Mucosa of descending colon (tissue), 3 donors: Measurements from ENCODE around the gene FLT3. TPM values are rescaled to one million over a fixed set of nuclear protein-coding genes. Genes with fewer than 3 reads are reported as not detected.

Experiments
- ATAC-seq: fragments of 200-7000 bp; cut with Tn5 transposase; one replicate; pipeline ENCODE4 v1.9.1; 2020; ENCODE audit warnings: mild to moderate bottlenecking, moderate library complexity
- DNase-seq, 3 donors: peaks; one replicate each; pipeline ENCODE4 v3.0.0-alpha.2; 2020
- H3K36me3 ChIP-seq: fragments of 200-600 bp; one replicate; pipeline ENCODE4 v1.8.0; 2021; ENCODE audit warnings: low read depth, mild to moderate bottlenecking
- H3K4me1 ChIP-seq: fragments of 200-600 bp; one replicate; pipeline ENCODE4 v1.8.0; 2021; ENCODE audit warnings: low read depth, mild to moderate bottlenecking
- H3K4me3 ChIP-seq: fragments of 200-600 bp; one replicate; pipeline ENCODE4 v1.8.0; 2021; ENCODE audit warnings: mild to moderate bottlenecking
- H3K9me3 ChIP-seq: fragments of 200-600 bp; one replicate; pipeline ENCODE4 v1.8.0; 2021; ENCODE audit warnings: mild to moderate bottlenecking
- intact Hi-C, 2 donors: fragments of 100-400 bp; cut with DNase I in 1 of 2; cut with micrococcal nuclease in 1 of 2; formaldehyde crosslinking; loops; one replicate each; pipeline versions ENCODE4 v1.11.0 to v1.11.1; 2022; cut with DNase I, micrococcal nuclease
- total RNA-seq, 3 donors: library from RNA; stranded (reverse); fragmentation: NEBNext Ultra II Directional in 2 of 3; extraction: Animal tissue kit (Norgen Biotek cat#: 25700) in 2 of 3; gene quantifications; one replicate each; pipeline versions ENCODE4 v1.2.1 to v1.2.4, GENCODE V29; 2021 to 2023
- TF ChIP-seq, protein P1 (sequence below): fragments of 200-600 bp; IDR thresholded peaks from one replicate; pipeline ENCODE4 v1.8.0; 2022; ENCODE audit warnings: antibody characterized with exemption, mild to moderate bottlenecking
- donor health status: DM: no; HTN: no; CAD: no; lungs with moderate emphysema.
- donor health status: DM: no; HTN: no; CAD: no.
- donor health status: DM: no; HTN: yes; CAD: no.

The FLT3 gene
- total RNA-seq, 3 donors from 2014 or later = 0.09 to 0.51 (median 0.41) TPM

DNA sequence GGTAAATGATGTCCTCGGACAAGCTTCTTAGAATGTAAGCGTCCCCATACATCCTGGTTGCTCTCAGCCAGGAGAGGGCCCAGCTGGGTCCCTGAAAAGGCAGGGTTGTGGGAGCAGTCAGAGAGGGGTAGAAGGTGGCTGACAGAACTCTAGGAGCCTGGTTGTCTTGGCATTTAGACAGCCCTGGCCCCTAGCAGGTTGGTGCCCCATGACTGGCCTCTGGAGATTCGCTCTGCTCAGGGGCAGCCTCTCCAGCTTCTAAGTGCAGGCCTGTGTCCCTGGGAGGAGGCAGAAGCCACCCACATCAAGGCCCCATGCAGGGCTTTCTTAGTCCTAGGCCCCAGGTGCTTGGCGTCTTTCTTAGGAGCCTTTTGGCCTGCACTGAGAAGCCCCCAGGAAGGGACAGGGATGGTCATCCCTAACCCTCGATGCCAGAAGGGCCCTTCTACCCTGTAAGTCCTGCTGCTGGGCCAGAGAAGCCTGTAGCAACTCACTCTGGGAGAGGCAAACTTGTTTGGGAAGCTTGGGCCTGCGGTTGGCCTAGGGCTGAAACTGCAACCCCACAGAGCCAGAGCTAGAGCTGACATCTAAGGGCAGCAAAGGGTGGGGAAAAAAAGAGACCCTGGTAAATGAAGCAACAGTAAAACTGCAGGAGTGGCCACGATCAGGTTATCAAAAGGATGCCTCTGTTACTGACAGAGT lies 128.4 kb downstream of the FLT3 start:
- TF ChIP-seq, protein P1, sequence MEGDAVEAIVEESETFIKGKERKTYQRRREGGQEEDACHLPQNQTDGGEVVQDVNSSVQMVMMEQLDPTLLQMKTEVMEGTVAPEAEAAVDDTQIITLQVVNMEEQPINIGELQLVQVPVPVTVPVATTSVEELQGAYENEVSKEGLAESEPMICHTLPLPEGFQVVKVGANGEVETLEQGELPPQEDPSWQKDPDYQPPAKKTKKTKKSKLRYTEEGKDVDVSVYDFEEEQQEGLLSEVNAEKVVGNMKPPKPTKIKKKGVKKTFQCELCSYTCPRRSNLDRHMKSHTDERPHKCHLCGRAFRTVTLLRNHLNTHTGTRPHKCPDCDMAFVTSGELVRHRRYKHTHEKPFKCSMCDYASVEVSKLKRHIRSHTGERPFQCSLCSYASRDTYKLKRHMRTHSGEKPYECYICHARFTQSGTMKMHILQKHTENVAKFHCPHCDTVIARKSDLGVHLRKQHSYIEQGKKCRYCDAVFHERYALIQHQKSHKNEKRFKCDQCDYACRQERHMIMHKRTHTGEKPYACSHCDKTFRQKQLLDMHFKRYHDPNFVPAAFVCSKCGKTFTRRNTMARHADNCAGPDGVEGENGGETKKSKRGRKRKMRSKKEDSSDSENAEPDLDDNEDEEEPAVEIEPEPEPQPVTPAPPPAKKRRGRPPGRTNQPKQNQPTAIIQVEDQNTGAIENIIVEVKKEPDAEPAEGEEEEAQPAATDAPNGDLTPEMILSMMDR = no peak
- Histone ChIP-seq H3K4me1 (peaks cover 19% of the 10 kb centered on the region), H3K9me3 (no peaks in the 10 kb centered on the region), H3K4me3 (no peak overlapping the region), H3K36me3 (no peaks in the 10 kb centered on the region)
- intact Hi-C loops = no loop called here
- ATAC-seq (no peak), DNase-seq (peak in 1 of 3 donors; percentile 51)

DNA sequence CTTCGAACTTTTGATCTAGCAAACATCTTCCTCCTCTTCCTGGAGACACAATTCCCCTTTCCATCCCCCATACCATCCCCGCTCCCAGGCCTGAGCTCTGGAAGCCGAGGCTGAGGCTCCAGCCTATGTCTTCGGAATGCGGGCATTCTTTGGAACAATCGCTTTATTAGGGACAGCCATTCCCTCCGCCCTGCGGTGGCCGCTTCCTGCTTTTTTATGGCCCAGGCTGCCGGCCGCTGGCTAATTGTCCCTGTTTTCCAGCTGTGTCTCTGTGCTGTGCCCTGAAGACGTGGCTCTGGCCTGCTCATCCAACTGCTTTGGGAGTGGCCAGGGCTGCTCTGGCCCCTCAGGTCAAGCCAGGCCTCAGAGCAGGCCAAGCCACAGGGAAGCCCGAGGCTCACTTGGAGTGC lies 129.1 kb downstream of the FLT3 start:
- intact Hi-C loops = no loop called here
- peak; percentile 80 to 86 (median 82) for DNase-seq
- Histone ChIP-seq H3K4me3 (no peak overlapping the region), H3K36me3 (no peaks in the 10 kb centered on the region), H3K9me3 (no peaks in the 10 kb centered on the region), H3K4me1 (peaks cover 19% of the 10 kb centered on the region)
- TF ChIP-seq, protein P1 = no peak
- ATAC-seq = peak; percentile 31

DNA sequence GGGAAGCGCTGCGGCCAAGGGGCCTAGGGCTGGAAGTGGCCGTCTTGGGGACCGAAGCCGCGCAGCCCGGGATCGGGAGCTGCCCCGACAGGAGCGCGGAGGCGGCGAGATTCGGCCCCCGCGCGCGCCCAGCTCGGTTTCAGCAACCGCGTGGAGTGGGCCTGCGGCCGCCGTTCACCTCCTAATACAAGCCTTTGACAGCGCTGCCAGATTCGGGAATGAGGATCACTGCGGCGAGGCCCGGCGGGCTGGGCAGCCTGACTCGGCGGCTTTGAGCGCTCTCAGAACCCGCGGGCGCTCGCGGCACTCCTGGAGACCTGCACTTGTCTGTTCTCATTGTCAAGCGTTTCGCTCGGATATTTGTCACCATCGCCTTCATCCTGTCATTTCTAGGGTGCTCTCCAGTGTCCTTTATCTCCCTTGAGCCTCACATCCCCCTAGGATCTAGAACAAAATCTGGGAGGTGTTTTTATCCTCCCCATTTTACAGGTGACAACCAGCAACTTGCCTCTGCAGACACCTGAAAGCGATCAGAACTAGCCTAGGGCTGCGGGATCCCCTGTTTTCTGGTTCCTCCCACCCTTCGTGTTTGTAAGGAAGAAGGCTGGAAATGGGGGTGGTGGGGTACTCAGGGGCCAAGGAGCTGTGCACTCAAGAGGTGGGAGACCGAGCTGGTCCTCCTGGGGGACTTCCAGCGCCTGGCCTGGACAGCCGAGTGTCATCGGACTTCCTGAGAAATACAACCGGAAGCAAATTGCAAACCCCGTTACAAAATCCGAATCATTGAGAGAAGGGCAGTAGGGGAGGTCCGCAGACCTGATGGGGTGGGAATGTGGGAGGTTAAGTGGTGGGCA lies 129.8 kb downstream of the FLT3 start:
- intact Hi-C loops = no loop called here
- TF ChIP-seq, protein P1 = no peak
- no peak for ATAC-seq
- peak in 2 of 3 donors; percentile 31 to 54 for DNase-seq
- no peak overlapping the region for H3K4me3 ChIP-seq
- no peaks in the 10 kb centered on the region for H3K36me3 ChIP-seq
- no peaks in the 10 kb centered on the region for H3K9me3 ChIP-seq
- H3K4me1 ChIP-seq = peaks cover 19% of the 10 kb centered on the region

DNA sequence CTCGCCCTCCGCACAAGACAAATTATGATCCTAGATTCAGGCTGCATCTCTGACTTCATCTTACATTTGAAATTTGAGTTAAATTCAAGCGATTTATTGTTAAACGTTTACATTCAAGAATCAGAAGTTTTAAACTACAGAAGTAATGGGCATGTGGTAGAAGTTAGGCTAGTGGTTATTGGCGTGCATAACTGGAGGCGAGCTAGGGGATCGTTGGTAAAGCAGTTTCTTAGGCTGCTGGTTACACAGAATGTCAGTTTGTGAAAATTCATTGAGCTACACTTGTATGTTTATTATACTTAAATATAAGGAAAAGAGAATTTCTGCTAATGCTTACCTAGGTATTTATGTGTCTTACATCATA lies 130.5 kb downstream of the FLT3 start:
- TF ChIP-seq, protein P1 = no peak
- DNase-seq (no peak), ATAC-seq (no peak)
- Histone ChIP-seq H3K4me1 (peaks cover 19% of the 10 kb centered on the region), H3K4me3 (peak overlapping the region; percentile 1), H3K9me3 (no peaks in the 10 kb centered on the region), H3K36me3 (no peaks in the 10 kb centered on the region)
- intact Hi-C loops = no loop called here

DNA sequence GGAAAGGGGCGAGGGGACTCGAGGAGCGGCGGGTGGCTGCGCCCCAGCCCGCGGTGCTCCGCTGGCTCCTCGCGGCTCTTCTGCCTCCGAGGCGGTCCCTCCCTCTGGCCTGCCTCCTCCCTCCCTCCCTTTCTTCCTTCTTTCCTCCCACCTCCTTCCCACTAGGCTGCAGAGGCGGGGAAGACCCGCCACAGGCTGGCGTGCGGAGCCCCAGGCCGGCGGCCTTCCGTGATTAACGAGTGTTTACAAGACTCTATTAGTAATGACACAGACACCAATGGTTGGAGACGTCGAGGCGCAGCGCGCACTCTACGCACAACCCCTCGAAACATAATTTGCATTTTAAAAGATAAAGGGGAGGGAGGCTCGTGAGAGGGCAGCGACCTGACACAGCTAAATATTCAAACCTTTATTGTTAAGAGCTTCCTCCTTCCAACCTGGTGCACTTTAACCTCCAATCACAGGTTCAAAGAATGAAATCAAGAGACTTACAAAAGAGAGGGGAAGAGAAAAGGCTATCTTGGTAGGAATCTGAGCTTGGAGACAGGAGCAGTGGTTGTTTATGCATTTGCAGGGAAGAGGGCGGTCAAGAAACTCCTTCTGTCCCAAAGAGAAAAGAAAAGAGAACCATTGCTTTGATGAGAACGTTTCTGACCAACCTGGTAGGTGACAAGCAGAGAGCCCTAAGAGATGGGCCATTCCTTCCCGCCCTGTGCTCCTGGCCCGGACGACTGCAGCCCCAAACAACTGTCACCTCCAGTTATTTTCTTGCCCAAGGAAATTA lies 131.1 kb downstream of the FLT3 start, which contains the start of gene CDX2:
TSS of gene CDX2 (minus strand) at position 234 of the 784 bp plus-strand sequence. CDS start 309 bp downstream, outside the sequence.
- Histone ChIP-seq H3K9me3 (no peaks in the 10 kb centered on the region), H3K4me1 (peaks cover 19% of the 10 kb centered on the region), H3K4me3 (peak within 1 kb of the TSS; percentile 60), H3K36me3 (no peaks in the 10 kb centered on the region)
- TF ChIP-seq, protein P1 = no peak
- intact Hi-C loops = no loop called here
- DNase-seq (peak; percentile 92 to 95 (median 93)), ATAC-seq (peak; percentile 78)
